Stomach smooth muscle (tissue), 2 donors: ENCODE measurements around the gene OPHN1.
"Not testable (repeated sequence)": the region's sequence is repeated elsewhere in the genome, so short reads cannot be mapped to it uniquely, and the experiment has no call there.

Source experiments
- H3K27ac ChIP-seq: one replicate; pipeline ENCODE4 v1.7.0; 2013; ENCODE audit warnings: mild to moderate bottlenecking, low read length, inconsistent platforms
- H3K27me3 ChIP-seq, 2 donors: one replicate each; pipeline ENCODE4 v1.7.0; 2013; ENCODE audit warnings: low read length in 2 of 2; ENCODE audit not compliant: insufficient read depth in 2 of 2, control insufficient read depth in 1 of 2
- H3K36me3 ChIP-seq, 2 donors: one replicate each; pipeline ENCODE4 v1.7.0; 2013; ENCODE audit warnings: low read length in 2 of 2; ENCODE audit not compliant: control insufficient read depth in 2 of 2, insufficient read depth in 2 of 2
- H3K4me1 ChIP-seq: one replicate; pipeline ENCODE4 v1.7.0; 2013; ENCODE audit warnings: low read length; ENCODE audit not compliant: control insufficient read depth, insufficient read depth
- H3K4me3 ChIP-seq, 2 donors: one replicate each; pipeline ENCODE4 v1.7.0; 2013; ENCODE audit warnings: low read length in 2 of 2
- H3K9ac ChIP-seq, 2 donors: one replicate each; pipeline ENCODE4 v1.7.0; 2013; ENCODE audit warnings: low read length in 2 of 2, mild to moderate bottlenecking in 1 of 2
- H3K9me3 ChIP-seq, 2 donors: one replicate each; pipeline ENCODE4 v1.7.0; 2013; ENCODE audit warnings: low read length in 2 of 2; ENCODE audit not compliant: control insufficient read depth in 2 of 2
- donor health status: healthy.
- donor health status: Pancreatic carcinoma.

OPHN1 gene

GRCh38 chrX:68307769-68308168 lies 125.5 kb downstream of the OPHN1 start:
- Histone ChIP-seq H3K27ac (no peak overlapping the region), H3K9ac (no peak overlapping the region), H3K36me3 (no peaks in the 10 kb centered on the region), H3K27me3 (peaks cover 0 to 3% of the 10 kb centered on the region in 2 donors), H3K9me3 (no peaks in the 10 kb centered on the region), H3K4me1 (no peaks in the 10 kb centered on the region), H3K4me3 (no peak overlapping the region)

GRCh38 chrX:68304602-68305001 lies 128.7 kb downstream of the OPHN1 start:
- H3K9me3 ChIP-seq = no peaks in the 10 kb centered on the region
- H3K4me3 ChIP-seq = no peak overlapping the region
- H3K4me1 ChIP-seq = no peaks in the 10 kb centered on the region
- H3K9ac ChIP-seq = no peak overlapping the region
- H3K27ac ChIP-seq = no peak overlapping the region
- no peaks in the 10 kb centered on the region for H3K36me3 ChIP-seq
- H3K27me3 ChIP-seq = no peaks in the 10 kb centered on the region

- Histone ChIP-seq H3K4me1 (no peaks in the 10 kb centered on the region), H3K9me3 (no peaks in the 10 kb centered on the region), H3K4me3 (no peak overlapping the region), H3K36me3 (no peaks in the 10 kb centered on the region), H3K27ac (no peak overlapping the region), H3K27me3 (no peaks in the 10 kb centered on the region), H3K9ac (no peak overlapping the region)
Measured at GRCh38 chrX:68299898-68300297, 133.4 kb downstream of the OPHN1 start.

GRCh38 chrX:68292471-68292870 lies 140.8 kb downstream of the OPHN1 start:
- Histone ChIP-seq H3K4me1 (no peaks in the 10 kb centered on the region), H3K27ac (no peak overlapping the region), H3K9ac (no peak overlapping the region), H3K36me3 (no peaks in the 10 kb centered on the region), H3K9me3 (peaks cover 0 to 1% of the 10 kb centered on the region in 2 donors), H3K27me3 (no peaks in the 10 kb centered on the region), H3K4me3 (no peak overlapping the region)

- no peaks in the 10 kb centered on the region for H3K27me3 ChIP-seq
Measured at GRCh38 chrX:68288127-68288526, 145.2 kb downstream of the OPHN1 start.

GRCh38 chrX:68287419-68287818 lies 145.9 kb downstream of the OPHN1 start:
- H3K4me3 ChIP-seq = no peak overlapping the region
- peaks cover 0 to 1% of the 10 kb centered on the region in 2 donors for H3K9me3 ChIP-seq
- no peaks in the 10 kb centered on the region for H3K4me1 ChIP-seq
- H3K27ac ChIP-seq = no peak overlapping the region
- no peak overlapping the region for H3K9ac ChIP-seq
- H3K36me3 ChIP-seq = no peaks in the 10 kb centered on the region
- no peaks in the 10 kb centered on the region for H3K27me3 ChIP-seq

More at GRCh38 chrX:68288127-68288526, 145.2 kb downstream of the OPHN1 start:
- Histone ChIP-seq H3K9me3 (peaks cover 0 to 1% of the 10 kb centered on the region in 2 donors), H3K36me3 (no peaks in the 10 kb centered on the region), H3K4me1 (no peaks in the 10 kb centered on the region), H3K27ac (no peak overlapping the region), H3K4me3 (no peak overlapping the region), H3K9ac (no peak overlapping the region)

GRCh38 chrX:68286980-68287379 lies 146.3 kb downstream of the OPHN1 start:
- no peaks in the 10 kb centered on the region for H3K27me3 ChIP-seq
- no peaks in the 10 kb centered on the region for H3K4me1 ChIP-seq
- peaks cover 0 to 1% of the 10 kb centered on the region in 2 donors for H3K9me3 ChIP-seq
- no peak overlapping the region for H3K4me3 ChIP-seq
- H3K9ac ChIP-seq = no peak overlapping the region
- no peaks in the 10 kb centered on the region for H3K36me3 ChIP-seq
- H3K27ac ChIP-seq = no peak overlapping the region

- no peaks in the 10 kb centered on the region for H3K4me1 ChIP-seq
- no peak overlapping the region for H3K4me3 ChIP-seq
- H3K27me3 ChIP-seq = no peaks in the 10 kb centered on the region
- no peaks in the 10 kb centered on the region for H3K36me3 ChIP-seq
- H3K9ac ChIP-seq = no peak overlapping the region
- H3K27ac ChIP-seq = no peak overlapping the region
- no peaks in the 10 kb centered on the region for H3K9me3 ChIP-seq
Measured at GRCh38 chrX:68286076-68286475, 147.2 kb downstream of the OPHN1 start.

- H3K27ac ChIP-seq = no peak overlapping the region
- H3K27me3 ChIP-seq = no peaks in the 10 kb centered on the region
- no peaks in the 10 kb centered on the region for H3K36me3 ChIP-seq
- no peak overlapping the region for H3K9ac ChIP-seq
- H3K9me3 ChIP-seq = no peaks in the 10 kb centered on the region
- no peak overlapping the region for H3K4me3 ChIP-seq
- H3K4me1 ChIP-seq = no peaks in the 10 kb centered on the region
Measured at GRCh38 chrX:68284281-68284904, 148.9 kb downstream of the OPHN1 start.

- Histone ChIP-seq H3K27ac (no peak overlapping the region), H3K4me1 (no peaks in the 10 kb centered on the region), H3K9me3 (no peaks in the 10 kb centered on the region), H3K4me3 (no peak overlapping the region), H3K27me3 (no peaks in the 10 kb centered on the region), H3K36me3 (no peaks in the 10 kb centered on the region), H3K9ac (no peak overlapping the region)
Measured at GRCh38 chrX:68273887-68274286, 159.4 kb downstream of the OPHN1 start.

GRCh38 chrX:68264793-68265192 lies 168.5 kb downstream of the OPHN1 start:
- H3K9ac ChIP-seq, H3K27ac ChIP-seq, H3K27me3 ChIP-seq, H3K9me3 ChIP-seq, H3K4me3 ChIP-seq, H3K4me1 ChIP-seq, H3K36me3 ChIP-seq: not testable (repeated sequence)
